ENCODE results near the gene PTPRD.

GRCh38 chr9:8879284-8879683, 1733.5 kb downstream of the PTPRD start:
- no peak for TF ChIP-seq CTCF (IDR thresholded peaks at IDR 0.05)
- no peak for TF ChIP-seq POLR2A (IDR thresholded peaks at IDR 0.05)

Measured in thyroid gland (tissue), 4 donors.